ENCODE results near the gene HEATR9. TPM values are rescaled to one million over a fixed set of nuclear protein-coding genes. Genes with fewer than 3 reads are reported as not detected.

HEATR9 gene
- total and polyA plus RNA-seq, 2 of the 13 experiments (the other 11 are each of a cell fraction or from before 2014, with no cell fraction given): not detected

- Histone ChIP-seq H3K9me3 (ENCODE audit: low read length) (no peaks in the 10 kb centered on the region), H3K36me3 (replicated peaks in 1 of 2; ENCODE audit: control insufficient read depth in 1 of 2, insufficient read depth in 2 of 2, low read length in 2 of 2) (no peaks in the 10 kb centered on the region), H3K79me2 (ENCODE audit: insufficient read depth, low read length) (no peaks in the 10 kb centered on the region), H2AFZ (ENCODE audit: low read length) (no peak overlapping the region), H3K4me1 (ENCODE audit: insufficient read depth, low read length) (peaks cover 46% of the 10 kb centered on the region), H4K20me1 (ENCODE audit: insufficient read depth, low read length) (no peaks in the 10 kb centered on the region), H3K4me3 (replicated peaks in 1 of 3; ENCODE audit: insufficient read depth in 1 of 3, low read depth in 2 of 3, low read length in 3 of 3) (no peak overlapping the region), H3K27me3 (ENCODE audit: control insufficient read depth in 1 of 2, insufficient read depth in 2 of 2, low read length in 2 of 2) (no peaks in the 10 kb centered on the region), H3K4me2 (ENCODE audit: low read depth, low read length) (no peak overlapping the region; the same call in 1 of the 2 replicates), H3K27ac (ENCODE audit: extremely low read length, insufficient read depth, low read length) (no peak overlapping the region), H3K9ac (ENCODE audit: insufficient read depth, low read depth, low read length) (no peak overlapping the region)
- ChIA-PET POLR2A (no interaction called here), CTCF (ENCODE audit: low intra/inter-chr PET ratio, low total read pairs) (no interaction called here)
- DNase-seq (ENCODE audit: low spot score) (no peak), FAIRE-seq (no peak), ATAC-seq (no peak)
- in situ Hi-C loops (cut with HindIII; ENCODE audit: extremely low pct_ligation_motif_present, low pct_unique_long_range_greater_than_20kb): no loop called here
- TF ChIP-seq CREB1 (IDR thresholded peaks at IDR 0.05) (no peak), CREB1 (CRISPR knock-in tag; IDR thresholded peaks at IDR 0.05) (no peak), ZNF609 (CRISPR knock-in tag; IDR thresholded peaks at IDR 0.05; ENCODE audit: borderline replicate concordance) (no peak), ZNF3 (CRISPR knock-in tag; IDR thresholded peaks at IDR 0.05) (no peak), ZSCAN9 (CRISPR knock-in tag; IDR thresholded peaks at IDR 0.05; ENCODE audit: borderline replicate concordance) (no peak), GMEB2 (CRISPR knock-in tag; IDR thresholded peaks at IDR 0.05; ENCODE audit: low read depth) (no peak), ZNF282 (IDR thresholded peaks at IDR 0.05; ENCODE audit: partially characterized antibody) (no peak), ELF1 (CRISPR knock-in tag; IDR thresholded peaks at IDR 0.05) (no peak), ZNF674 (CRISPR knock-in tag; IDR thresholded peaks at IDR 0.05; ENCODE audit: low read depth) (no peak), GPBP1L1 (CRISPR knock-in tag; IDR thresholded peaks at IDR 0.05) (no peak), ZBTB7B (CRISPR knock-in tag; IDR thresholded peaks at IDR 0.05) (no peak), LRRFIP1 (CRISPR knock-in tag; conservative IDR thresholded peaks at IDR 0.05) (no peak), ZMYM4 (CRISPR knock-in tag; IDR thresholded peaks at IDR 0.05) (no peak), MEIS1 (CRISPR knock-in tag; IDR thresholded peaks at IDR 0.05; ENCODE audit: borderline replicate concordance) (no peak), TBX2 (CRISPR knock-in tag; IDR thresholded peaks at IDR 0.05; ENCODE audit: borderline replicate concordance) (no peak), ZSCAN22 (CRISPR knock-in tag; IDR thresholded peaks at IDR 0.05) (no peak)
- no TSS peak for BruUV-seq (replicated peaks)
- intact Hi-C loops (cut with micrococcal nuclease; ENCODE audit: unreplicated experiment): no loop called here
- 14% methylated on average over 4 of the region's 4 CpGs for WGBS (ENCODE audit: low lambda C conversion rate)
These were observed 9.7 kb upstream of the HEATR9 start for GRCh38 chr17:35878361-35878760.

Data from HepG2 (cell line).